Liver (tissue), 3 donors: Measurements from ENCODE around the gene ADGRV1.

Source experiments
- EGR1 ChIP-seq, 2 donors: IDR thresholded peaks; 2 replicates each; pipeline ENCODE4 v1.6.1; 2016 to 2018; ENCODE audit warnings: antibody characterized with exemption in 2 of 2, low read depth in 2 of 2
- GABPA ChIP-seq, 2 donors: IDR thresholded peaks in 1 of 2; conservative IDR thresholded peaks in 1 of 2; 2 replicates each; pipeline ENCODE4 v1.6.1; 2016; ENCODE audit warnings: antibody characterized with exemption in 2 of 2, mild to moderate bottlenecking in 1 of 2, moderate library complexity in 1 of 2
- HNF4G ChIP-seq: IDR thresholded peaks from 2 replicates; pipeline ENCODE4 v1.6.1; 2016; ENCODE audit warnings: antibody characterized with exemption
- JUND ChIP-seq, 2 donors: IDR thresholded peaks; 2 replicates each; pipeline ENCODE4 v1.6.1; 2016; ENCODE audit warnings: antibody characterized with exemption in 2 of 2
- RAD21 ChIP-seq, 2 donors: IDR thresholded peaks; 2 replicates each; pipeline ENCODE4 v1.6.1; 2016; ENCODE audit warnings: antibody characterized with exemption in 2 of 2, mild to moderate bottlenecking in 2 of 2
- TAF1 ChIP-seq: conservative IDR thresholded peaks from 2 replicates; pipeline ENCODE4 v1.6.1; 2016; ENCODE audit warnings: antibody characterized with exemption, mild to moderate bottlenecking
- YY1 ChIP-seq: IDR thresholded peaks from 2 replicates; pipeline ENCODE4 v1.6.1; 2016; ENCODE audit warnings: antibody characterized with exemption, mild to moderate bottlenecking
- TF ChIP-seq, protein P1 (sequence below): fragments of 150-350 bp; IDR thresholded peaks from 2 replicates; pipeline ENCODE4 v1.5.1; 2017; ENCODE audit warnings: improper control_type of control experiment, low read depth, low read length; ENCODE audit not compliant: missing input control
- TF ChIP-seq, protein P2 (sequence below): IDR thresholded peaks from 2 replicates; pipeline ENCODE4 v1.6.1; 2016; ENCODE audit warnings: antibody characterized with exemption
- TF ChIP-seq, protein P3 (sequence below): IDR thresholded peaks from 2 replicates; pipeline ENCODE4 v1.6.1; 2016; ENCODE audit warnings: antibody characterized with exemption
- TF ChIP-seq, protein P4 (sequence below): IDR thresholded peaks from 2 replicates; pipeline ENCODE4 v1.6.1; 2016; ENCODE audit warnings: antibody characterized with exemption, mild to moderate bottlenecking
- donor health status: healthy.
- donor health status: healthy.

DNA sequence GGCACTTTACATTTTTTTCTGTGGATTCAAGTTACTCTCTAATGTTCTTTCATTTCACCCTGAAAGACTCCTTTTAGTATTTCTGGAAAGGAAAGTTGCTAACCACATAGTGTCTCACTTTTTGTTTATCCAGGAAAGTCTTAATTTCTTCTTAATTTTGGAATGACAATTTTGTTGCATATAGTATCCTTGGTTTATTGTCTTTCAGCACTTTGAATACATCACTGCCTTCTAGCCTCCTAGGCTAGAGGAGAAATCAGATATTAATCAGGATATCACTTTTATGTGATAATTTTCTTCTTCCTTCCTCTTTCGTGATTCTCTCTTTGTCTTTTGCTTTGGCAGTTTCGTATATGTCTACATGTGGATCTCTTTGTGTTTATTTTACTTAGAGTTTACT lies 11.4 kb downstream of the ADGRV1 start:
- TF ChIP-seq, protein P1, sequence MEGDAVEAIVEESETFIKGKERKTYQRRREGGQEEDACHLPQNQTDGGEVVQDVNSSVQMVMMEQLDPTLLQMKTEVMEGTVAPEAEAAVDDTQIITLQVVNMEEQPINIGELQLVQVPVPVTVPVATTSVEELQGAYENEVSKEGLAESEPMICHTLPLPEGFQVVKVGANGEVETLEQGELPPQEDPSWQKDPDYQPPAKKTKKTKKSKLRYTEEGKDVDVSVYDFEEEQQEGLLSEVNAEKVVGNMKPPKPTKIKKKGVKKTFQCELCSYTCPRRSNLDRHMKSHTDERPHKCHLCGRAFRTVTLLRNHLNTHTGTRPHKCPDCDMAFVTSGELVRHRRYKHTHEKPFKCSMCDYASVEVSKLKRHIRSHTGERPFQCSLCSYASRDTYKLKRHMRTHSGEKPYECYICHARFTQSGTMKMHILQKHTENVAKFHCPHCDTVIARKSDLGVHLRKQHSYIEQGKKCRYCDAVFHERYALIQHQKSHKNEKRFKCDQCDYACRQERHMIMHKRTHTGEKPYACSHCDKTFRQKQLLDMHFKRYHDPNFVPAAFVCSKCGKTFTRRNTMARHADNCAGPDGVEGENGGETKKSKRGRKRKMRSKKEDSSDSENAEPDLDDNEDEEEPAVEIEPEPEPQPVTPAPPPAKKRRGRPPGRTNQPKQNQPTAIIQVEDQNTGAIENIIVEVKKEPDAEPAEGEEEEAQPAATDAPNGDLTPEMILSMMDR: no peak
- no peak for TF ChIP-seq JUND (IDR thresholded peaks at IDR 0.05)
- TF ChIP-seq, protein P2, sequence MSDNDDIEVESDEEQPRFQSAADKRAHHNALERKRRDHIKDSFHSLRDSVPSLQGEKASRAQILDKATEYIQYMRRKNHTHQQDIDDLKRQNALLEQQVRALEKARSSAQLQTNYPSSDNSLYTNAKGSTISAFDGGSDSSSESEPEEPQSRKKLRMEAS: no peak
- TF ChIP-seq TAF1: no peak
- no peak for TF ChIP-seq YY1
- TF ChIP-seq EGR1 (IDR thresholded peaks at IDR 0.05; ENCODE audit: low read depth in 2 of 2): no peak
- no peak for TF ChIP-seq RAD21 (IDR thresholded peaks at IDR 0.05)
- TF ChIP-seq, protein P3, sequence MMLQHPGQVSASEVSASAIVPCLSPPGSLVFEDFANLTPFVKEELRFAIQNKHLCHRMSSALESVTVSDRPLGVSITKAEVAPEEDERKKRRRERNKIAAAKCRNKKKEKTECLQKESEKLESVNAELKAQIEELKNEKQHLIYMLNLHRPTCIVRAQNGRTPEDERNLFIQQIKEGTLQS: no peak
- TF ChIP-seq, protein P4, sequence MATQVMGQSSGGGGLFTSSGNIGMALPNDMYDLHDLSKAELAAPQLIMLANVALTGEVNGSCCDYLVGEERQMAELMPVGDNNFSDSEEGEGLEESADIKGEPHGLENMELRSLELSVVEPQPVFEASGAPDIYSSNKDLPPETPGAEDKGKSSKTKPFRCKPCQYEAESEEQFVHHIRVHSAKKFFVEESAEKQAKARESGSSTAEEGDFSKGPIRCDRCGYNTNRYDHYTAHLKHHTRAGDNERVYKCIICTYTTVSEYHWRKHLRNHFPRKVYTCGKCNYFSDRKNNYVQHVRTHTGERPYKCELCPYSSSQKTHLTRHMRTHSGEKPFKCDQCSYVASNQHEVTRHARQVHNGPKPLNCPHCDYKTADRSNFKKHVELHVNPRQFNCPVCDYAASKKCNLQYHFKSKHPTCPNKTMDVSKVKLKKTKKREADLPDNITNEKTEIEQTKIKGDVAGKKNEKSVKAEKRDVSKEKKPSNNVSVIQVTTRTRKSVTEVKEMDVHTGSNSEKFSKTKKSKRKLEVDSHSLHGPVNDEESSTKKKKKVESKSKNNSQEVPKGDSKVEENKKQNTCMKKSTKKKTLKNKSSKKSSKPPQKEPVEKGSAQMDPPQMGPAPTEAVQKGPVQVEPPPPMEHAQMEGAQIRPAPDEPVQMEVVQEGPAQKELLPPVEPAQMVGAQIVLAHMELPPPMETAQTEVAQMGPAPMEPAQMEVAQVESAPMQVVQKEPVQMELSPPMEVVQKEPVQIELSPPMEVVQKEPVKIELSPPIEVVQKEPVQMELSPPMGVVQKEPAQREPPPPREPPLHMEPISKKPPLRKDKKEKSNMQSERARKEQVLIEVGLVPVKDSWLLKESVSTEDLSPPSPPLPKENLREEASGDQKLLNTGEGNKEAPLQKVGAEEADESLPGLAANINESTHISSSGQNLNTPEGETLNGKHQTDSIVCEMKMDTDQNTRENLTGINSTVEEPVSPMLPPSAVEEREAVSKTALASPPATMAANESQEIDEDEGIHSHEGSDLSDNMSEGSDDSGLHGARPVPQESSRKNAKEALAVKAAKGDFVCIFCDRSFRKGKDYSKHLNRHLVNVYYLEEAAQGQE: no peak
- TF ChIP-seq GABPA (IDR thresholded peaks at IDR 0.05 in 1 of 2, conservative IDR thresholded peaks at IDR 0.05 in 1 of 2): no peak
- TF ChIP-seq HNF4G: no peak
